Activated T-cell treated with anti-CD3 and anti-CD28 coated beads for 4 hours (primary cell): ENCODE results near the gene IRF8.
"Not testable (repeated sequence)": the region's sequence is repeated elsewhere in the genome, so short reads cannot be mapped to it uniquely, and the experiment has no call there.

Experiments used
- DNase-seq: peaks from one replicate; pipeline ENCODE4 v3.0.0-alpha.2; 2020

IRF8 gene

GRCh38 chr16:85869206-85869605, 29.8 kb upstream of the IRF8 start:
- no peak for DNase-seq

- no peak for DNase-seq
Measured at GRCh38 chr16:85869785-85870558, 29.0 kb upstream of the IRF8 start.

GRCh38 chr16:85871756-85872155, 27.2 kb upstream of the IRF8 start:
- no peak for DNase-seq

GRCh38 chr16:85872734-85873133, 26.2 kb upstream of the IRF8 start:
- no peak for DNase-seq

GRCh38 chr16:85873153-85873552, 25.8 kb upstream of the IRF8 start:
- no peak for DNase-seq

- DNase-seq = not testable (repeated sequence)
Measured at GRCh38 chr16:85874031-85874430, 24.9 kb upstream of the IRF8 start.

- DNase-seq = no peak
Measured at GRCh38 chr16:85878407-85878806, 20.6 kb upstream of the IRF8 start.

GRCh38 chr16:85878875-85879274, 20.1 kb upstream of the IRF8 start:
- DNase-seq = no peak

GRCh38 chr16:85879549-85879948, 19.4 kb upstream of the IRF8 start:
- no peak for DNase-seq

- DNase-seq = no peak
Measured at GRCh38 chr16:85879975-85880831, 18.8 kb upstream of the IRF8 start.

GRCh38 chr16:85880861-85881260, 18.1 kb upstream of the IRF8 start:
- no peak for DNase-seq

GRCh38 chr16:85881436-85881835, 17.5 kb upstream of the IRF8 start:
- no peak for DNase-seq

- DNase-seq = no peak
Measured at GRCh38 chr16:85882181-85882810, 16.7 kb upstream of the IRF8 start.

GRCh38 chr16:85883813-85884212, 15.1 kb upstream of the IRF8 start:
- no peak for DNase-seq

- no peak for DNase-seq
Measured at GRCh38 chr16:85884808-85885463, 14.0 kb upstream of the IRF8 start.

- DNase-seq = no peak
Measured at GRCh38 chr16:85885537-85885936, 13.4 kb upstream of the IRF8 start.

- no peak for DNase-seq
Measured at GRCh38 chr16:85888405-85889331, 10.3 kb upstream of the IRF8 start.

- DNase-seq = no peak
Measured at GRCh38 chr16:85891033-85891775, 7.8 kb upstream of the IRF8 start.

- DNase-seq = no peak
Measured at GRCh38 chr16:85891776-85892166, 7.2 kb upstream of the IRF8 start.

GRCh38 chr16:85892760-85893159, 6.2 kb upstream of the IRF8 start:
- no peak for DNase-seq

GRCh38 chr16:85894266-85894665, 4.7 kb upstream of the IRF8 start:
- DNase-seq = no peak
